GM18858 (cell line): ENCODE measurements around the gene PARL.

Experiments
- ATAC-seq: cut with Tn5 transposase; IDR thresholded peaks from one replicate; pipeline ENCODE4 v1.9.1; 2021; ENCODE audit not compliant: unreplicated experiment

The PARL gene

GRCh38 chr3:183854318-183855035 lies 30.2 kb downstream of the PARL start:
- no peak for ATAC-seq

- no peak for ATAC-seq
Measured at GRCh38 chr3:183845608-183846288, 38.9 kb downstream of the PARL start.

- no peak for ATAC-seq
Measured at GRCh38 chr3:183845090-183845489, 39.6 kb downstream of the PARL start.

- no peak for ATAC-seq
Measured at GRCh38 chr3:183844606-183845005, 40.1 kb downstream of the PARL start.

GRCh38 chr3:183839751-183840150 lies 44.9 kb downstream of the PARL start:
- no peak for ATAC-seq

GRCh38 chr3:183837894-183838293 lies 46.8 kb downstream of the PARL start:
- no peak for ATAC-seq

- ATAC-seq: no peak
Measured at GRCh38 chr3:183837390-183837789, 47.3 kb downstream of the PARL start.

- no peak for ATAC-seq
Measured at GRCh38 chr3:183833516-183833915, 51.2 kb downstream of the PARL start.

- no peak for ATAC-seq
Measured at GRCh38 chr3:183830187-183830586, 54.5 kb downstream of the PARL start.

- no peak for ATAC-seq
Measured at GRCh38 chr3:183829466-183829865, 55.2 kb downstream of the PARL start.

GRCh38 chr3:183828538-183828870 lies 56.2 kb downstream of the PARL start:
- no peak for ATAC-seq

GRCh38 chr3:183827809-183828537 lies 56.7 kb downstream of the PARL start:
- ATAC-seq: no peak

- no peak for ATAC-seq
Measured at GRCh38 chr3:183826448-183827250, 58.0 kb downstream of the PARL start.

- no peak for ATAC-seq
Measured at GRCh38 chr3:183825456-183826161, 59.1 kb downstream of the PARL start, which contains the start of gene MAP6D1. TSS of gene MAP6D1 (minus strand) at chr3:183825577. CDS start at chr3:183825547, 30 bp downstream.

GRCh38 chr3:183824761-183825455 lies 59.8 kb downstream of the PARL start:
- no peak for ATAC-seq

- ATAC-seq: no peak
Measured at GRCh38 chr3:183823963-183824362, 60.7 kb downstream of the PARL start.

- no peak for ATAC-seq
Measured at GRCh38 chr3:183822631-183823030, 62.0 kb downstream of the PARL start.

GRCh38 chr3:183819831-183820230 lies 64.8 kb downstream of the PARL start:
- no peak for ATAC-seq

GRCh38 chr3:183818706-183819624 lies 65.7 kb downstream of the PARL start:
- no peak for ATAC-seq
